Stimulated activated CD8-positive, alpha-beta memory T cell treated with anti-CD3 and anti-CD28 coated beads, Interleukin-12 subunit alpha, Interleukin-12 subunit beta, amount 100 ng/mL, for 1 hour (primary cell): ENCODE measurements around the gene ZMYND15.

Experiments used
- DNase-seq: peaks from one replicate; pipeline ENCODE4 v3.0.0-alpha.2; 2020; ENCODE audit warnings: low read depth

The ZMYND15 gene

DNA sequence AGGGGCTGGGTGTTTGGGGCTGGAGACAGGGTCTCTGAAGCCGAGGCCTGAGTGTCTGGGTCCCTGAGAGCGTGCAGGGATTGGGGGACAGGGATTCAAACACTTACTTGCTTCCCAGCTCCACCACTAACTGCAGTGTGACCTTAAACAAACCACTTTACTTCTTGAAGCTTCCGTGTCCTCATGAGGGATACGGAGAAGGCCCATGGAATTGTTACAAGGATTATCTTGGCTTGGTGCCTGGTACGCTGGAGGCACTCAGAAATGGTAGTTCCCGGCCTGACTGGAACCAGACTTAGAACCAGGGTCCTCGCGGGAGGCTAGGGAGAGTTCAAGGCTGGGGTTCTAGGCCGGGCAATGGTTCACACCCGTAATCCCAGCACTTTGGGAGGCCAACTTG, 3.0 kb downstream of the ZMYND15 start:
- no peak for DNase-seq

DNA sequence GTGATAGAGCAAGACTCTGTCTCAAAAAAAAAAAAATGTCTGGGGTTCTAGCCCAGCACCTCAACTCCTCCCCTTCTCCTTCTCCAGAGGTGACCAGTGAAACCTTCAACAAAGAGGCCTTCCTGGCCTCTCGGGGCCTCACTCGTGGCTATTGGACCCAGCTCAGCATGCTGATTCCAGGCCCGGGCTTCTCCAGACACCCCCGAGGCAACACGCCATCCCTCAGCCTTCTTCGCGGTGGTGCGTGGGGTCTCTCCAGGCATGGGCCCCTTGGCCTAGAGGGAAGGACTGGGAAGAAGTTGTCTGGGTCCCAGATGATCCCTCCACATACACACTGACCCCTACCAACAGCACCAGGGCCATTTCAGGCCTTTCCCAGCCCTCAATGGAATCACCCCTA, 3.6 kb downstream of the ZMYND15 start:
- no peak for DNase-seq

DNA sequence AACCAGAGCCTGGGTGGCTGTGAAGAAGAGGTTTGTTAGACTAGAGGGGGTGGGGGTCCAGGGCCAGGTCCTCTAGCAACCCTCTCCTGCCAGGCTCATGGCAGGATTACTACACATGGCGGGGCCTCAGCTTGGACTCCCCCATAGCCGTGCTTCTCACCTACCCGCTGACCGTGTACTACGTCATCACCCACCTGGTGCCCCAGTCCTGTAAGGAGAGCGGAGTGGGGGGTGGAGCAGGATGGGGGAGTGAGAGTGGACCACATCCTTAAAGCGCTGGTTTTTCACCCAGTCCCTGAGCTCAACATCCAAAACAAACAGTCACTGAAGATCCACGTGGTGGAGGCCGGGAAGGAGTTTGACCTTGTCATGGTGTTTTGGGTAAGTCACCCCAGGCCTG, 4.3 kb downstream of the ZMYND15 start:
- DNase-seq, result no peak

DNA sequence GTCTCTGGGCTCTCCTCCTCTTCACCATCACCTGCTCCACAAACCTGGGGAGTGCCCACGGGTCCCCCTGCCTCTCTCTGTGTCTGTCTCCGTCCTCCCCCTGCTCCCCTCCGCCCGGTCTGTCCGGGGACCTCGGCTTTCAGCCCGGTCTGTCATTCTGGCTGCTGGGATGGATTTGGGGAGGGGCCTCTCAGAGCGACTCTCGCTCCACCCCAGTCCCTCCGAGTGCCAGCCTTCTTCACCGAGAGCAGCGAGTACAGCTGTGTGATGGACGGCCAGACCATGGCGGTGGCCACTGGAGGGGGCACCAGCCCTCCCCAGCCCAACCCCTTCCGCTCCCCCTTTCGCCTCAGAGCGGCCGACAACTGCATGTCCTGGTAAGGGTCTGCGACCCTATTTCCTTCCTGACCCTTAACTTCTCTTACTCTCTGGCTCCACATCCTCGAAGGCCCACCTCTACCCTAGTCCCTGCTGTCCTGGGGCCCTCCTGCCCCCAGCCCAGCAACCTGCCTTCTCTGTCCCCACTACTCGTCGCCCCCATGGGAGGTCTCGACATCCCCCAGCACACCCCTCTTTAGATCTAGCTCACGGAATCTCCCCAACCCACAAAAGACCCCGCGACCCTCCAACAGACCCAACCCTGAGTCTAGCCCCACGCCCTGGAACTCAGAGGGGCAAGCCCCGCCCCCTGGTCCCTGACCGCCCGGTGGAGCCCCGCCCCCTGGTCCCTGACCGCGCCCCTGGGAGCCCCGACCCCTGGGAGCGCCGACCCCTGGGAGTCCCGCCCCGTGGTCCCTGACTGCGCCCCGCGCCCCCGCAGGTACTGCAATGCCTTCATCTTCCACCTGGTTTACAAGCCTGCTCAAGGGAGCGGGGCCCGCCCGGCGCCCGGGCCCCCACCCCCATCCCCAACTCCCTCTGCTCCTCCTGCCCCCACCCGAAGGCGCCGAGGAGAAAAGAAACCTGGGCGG, 5.7 kb downstream of the ZMYND15 start:
- DNase-seq, result no peak

DNA sequence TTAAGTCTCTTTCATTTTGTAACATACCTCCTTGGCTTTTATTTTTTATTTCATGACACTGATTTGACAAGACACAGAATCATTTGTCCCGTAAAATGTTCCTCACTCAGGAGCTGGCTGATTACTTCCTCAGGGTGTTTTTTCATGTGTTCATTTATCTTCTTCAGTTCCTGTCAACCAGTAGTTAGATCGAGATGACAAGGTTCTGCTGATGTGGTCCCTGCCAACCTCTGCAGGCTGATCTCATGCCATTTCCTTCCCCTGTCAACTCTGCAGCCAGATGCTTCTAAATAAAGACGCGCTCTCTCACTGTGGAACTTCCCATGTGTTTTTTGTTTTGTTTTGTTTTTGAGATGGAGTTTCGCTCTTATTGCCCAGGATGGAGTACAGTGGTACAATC, 8.2 kb downstream of the ZMYND15 start:
- DNase-seq, result no peak

DNA sequence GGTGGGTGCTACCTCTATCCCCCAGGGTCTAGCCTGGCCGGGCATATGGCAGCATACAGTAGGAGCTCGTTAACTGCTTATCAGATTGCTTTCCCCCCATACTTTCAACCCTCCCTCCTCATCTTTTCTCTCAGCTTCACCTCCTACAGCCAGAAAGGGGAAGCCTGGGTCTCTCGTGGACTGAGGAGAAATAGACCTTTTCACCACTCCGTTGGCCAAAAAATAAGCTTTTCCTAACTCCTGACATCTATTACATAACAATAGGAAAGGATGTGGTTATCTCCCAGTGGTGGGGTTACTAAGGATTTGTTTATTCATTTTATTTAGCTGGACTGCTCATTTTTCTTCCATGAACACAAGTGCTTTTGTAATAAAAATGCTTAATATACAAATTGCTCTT, 9.1 kb downstream of the ZMYND15 start:
- DNase-seq, result no peak

DNA sequence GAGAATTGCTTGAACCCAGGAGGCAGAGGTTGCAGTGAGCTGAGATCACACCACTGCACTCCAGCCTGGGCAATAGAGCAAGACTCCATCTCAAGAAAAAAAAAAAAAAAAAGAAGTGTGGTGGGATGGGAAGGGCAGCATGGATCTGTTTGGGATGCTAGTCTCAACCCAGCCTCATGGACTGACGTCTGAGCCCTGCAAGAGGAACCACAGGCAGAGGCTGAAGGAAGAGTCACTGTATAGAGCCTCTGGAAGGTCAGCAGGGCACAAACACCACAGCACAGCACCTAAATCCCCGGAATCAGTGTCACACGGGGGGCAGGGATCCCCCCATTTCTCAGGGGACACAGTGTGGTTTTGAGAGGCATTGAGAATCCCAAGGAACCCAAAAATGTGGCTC, 11.0 kb downstream of the ZMYND15 start:
- DNase-seq, result no peak

DNA sequence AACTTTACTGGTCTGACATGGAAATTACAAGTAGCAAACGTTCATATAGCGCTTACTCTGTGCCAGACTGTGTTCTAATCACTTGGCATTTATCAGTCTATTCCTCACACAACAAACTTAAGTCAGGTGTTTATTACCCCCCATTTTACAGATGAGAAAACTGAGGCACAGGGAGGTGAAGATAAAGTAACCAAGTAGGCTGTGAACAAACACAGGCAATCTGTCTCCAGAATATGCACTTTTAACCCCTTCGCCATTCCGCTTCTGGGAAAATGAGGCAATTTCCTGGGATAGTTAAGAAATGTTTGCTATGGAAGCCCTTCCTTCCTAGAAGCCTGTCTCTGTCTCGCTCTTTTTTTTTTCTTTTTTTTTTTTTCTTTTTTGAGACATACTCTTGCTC, 12.3 kb downstream of the ZMYND15 start:
- no peak for DNase-seq

DNA sequence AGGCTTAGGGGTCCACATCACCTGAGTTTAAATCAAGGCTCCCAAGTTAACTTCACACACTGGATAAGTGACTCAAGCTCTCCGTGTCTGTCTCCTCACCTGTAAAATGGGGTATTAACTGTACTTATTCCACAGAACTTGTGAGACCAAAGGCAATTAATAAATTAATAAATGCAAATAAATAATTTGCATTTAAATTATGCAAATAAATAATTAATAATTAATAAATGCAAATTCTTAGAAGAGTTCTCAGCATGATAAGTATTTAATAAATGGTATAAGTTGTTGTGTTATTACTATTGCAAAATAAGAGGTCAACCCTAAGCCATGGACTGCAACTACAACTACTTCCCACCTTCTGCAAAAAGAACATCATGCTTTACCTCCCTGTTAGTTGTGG, 13.8 kb downstream of the ZMYND15 start:
- no peak for DNase-seq

DNA sequence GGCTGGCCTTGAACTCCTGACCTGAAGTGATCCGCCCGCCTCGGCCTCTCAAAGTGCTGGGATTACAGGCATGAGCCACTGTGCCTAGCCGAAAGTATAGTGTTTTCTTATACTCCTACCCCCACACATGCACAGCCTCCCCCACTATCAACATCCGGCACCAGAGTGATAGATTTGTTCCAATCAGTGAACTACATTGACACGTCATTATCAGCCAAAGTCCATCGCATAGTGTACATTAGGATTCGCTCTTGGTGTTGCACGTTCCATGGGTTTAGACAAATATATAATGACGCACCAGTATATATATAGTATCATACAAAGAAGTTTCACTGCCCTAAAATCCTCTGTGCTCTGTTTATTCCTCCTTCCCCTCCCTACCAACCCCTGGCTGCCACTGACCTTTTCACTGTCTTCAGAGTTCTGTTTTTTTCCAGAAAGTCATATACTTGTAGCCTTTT, 20.2 kb downstream of the ZMYND15 start:
- no peak for DNase-seq

DNA sequence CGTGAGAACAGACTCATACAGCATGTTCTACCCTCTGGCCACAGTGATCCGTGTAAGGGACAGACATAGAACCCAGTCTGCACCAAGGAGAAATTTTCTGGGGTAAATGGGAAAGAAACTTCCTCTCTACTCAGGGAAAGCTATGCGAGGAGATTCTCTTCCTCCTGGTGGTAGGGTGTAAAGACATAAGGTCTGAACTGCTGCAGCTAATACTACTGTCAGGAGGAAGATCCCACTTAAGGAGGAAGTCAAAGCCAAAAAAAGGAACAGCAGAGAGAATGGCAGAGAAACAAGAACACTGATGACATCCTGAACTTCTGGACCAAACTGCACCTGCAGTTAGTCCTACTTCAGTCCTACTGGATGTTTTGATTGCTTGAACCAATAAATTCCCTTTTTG, 25.0 kb downstream of the ZMYND15 start:
- DNase-seq, result no peak

DNA sequence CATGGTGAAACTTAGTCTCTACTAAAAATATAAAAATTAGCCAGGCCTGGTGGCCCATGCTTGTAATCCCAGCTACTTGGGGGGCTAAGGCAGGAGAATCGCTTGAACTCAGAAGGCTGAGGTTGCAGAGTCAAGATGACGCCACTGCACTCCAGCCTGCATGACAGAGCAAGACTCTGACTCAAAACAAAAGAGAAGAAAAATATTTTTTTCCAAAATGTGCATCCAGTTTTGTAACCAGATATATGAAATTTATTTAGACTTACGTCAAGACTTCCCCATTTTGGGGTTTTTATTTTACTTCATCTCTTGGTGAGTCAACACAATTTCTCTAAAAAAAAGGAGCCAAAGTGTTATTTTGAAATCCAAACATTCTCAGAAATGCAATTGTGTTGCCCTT, 26.6 kb downstream of the ZMYND15 start:
- DNase-seq, result no peak

DNA sequence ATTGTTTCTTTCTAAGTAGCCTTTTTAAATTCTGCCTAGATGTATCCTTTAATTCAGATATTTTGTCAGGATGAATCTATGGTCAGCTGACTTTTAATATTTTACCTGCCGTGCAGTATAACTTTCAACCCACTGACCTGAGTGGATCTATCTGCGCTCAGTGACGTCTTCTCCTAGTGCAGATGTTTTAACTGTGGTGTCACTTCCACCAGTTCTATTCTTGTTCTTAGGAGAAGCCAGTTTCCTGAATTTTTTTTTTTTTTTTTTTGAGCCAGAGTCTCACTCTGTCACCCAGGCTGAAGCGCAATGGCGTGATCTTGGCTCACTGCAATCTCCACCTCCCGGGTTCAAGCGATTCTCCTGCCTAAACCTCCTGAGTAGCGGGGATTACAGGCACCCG, 27.1 kb downstream of the ZMYND15 start:
- DNase-seq, result no peak

DNA sequence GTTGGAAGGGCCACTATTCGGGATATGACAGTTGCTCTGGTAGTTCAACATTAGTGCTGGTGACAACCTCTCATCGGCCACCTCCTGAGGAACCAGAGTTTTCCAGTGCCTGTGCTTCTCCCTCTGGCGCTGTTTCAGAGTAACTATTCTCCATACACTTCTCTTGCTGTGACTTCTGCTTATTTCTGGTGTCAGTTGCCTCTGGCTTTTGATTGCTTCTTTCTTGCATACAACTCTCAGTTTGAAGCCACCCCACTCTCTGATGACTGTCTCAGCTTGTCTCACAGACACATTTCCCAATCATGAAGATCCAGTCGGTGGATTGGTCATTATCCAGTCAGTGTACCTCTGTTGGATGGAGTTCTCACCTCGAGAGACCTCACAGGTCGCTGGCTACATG, 28.7 kb downstream of the ZMYND15 start:
- DNase-seq, result no peak

DNA sequence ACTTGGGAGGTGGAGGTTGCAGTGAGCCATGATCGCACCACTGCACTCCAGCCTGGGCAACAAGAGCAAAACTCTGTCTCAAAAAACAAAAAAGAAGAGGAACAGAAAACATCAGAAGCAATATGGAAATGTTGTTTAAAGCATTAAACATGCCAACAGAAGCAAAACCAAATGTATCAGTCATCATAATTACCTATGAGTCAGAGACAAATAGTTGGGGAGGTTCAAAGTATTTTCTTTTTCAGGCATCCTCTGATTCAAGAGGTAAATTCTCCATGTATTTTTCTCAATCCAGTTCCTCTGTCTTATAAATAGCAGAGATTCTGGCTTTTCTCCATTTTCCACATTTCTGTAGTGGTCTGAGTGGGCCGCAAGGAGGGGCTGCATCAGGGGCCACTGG, 30.0 kb downstream of the ZMYND15 start:
- DNase-seq, result no peak

DNA sequence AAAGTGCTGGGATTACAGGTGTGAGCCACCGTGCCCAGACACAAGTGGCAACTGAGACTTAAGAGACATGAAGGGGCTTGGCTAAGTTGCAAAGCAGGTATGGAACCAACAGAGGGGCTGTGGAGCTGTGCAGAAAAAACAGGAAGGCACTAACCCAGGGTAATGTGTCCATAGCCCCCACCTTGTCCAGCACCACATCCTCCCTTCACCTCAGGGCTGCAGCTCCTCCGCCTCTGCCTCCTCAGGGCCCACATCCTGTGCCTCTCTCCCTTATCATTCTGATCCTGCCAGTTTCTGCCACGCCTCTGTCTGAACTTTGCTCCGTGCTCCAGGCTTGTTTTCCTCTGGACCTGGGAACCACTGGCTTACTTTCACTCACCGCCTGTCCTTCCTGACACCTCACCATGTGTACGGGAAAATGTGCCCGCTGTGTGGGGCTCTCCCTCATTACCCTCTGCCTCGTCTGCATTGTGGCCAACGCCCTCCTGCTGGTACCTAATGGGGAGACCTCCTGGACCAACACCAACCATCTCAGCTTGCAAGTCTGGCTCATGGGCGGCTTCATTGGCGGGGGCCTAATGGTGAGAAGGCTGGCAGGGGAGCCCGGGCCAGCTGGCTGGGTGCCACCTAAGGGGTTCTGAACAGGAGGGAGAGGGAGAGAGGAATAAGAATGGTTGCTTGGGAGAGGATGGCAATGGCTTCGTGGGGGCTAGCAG, 32.0 kb downstream of the ZMYND15 start, which contains the start of gene TM4SF5:
Gene TM4SF5, plus strand, starts transcription at position 368 of the 716 bp plus-strand sequence. Its CDS starts 37 bp downstream, at position 405.
- DNase-seq, result no peak

DNA sequence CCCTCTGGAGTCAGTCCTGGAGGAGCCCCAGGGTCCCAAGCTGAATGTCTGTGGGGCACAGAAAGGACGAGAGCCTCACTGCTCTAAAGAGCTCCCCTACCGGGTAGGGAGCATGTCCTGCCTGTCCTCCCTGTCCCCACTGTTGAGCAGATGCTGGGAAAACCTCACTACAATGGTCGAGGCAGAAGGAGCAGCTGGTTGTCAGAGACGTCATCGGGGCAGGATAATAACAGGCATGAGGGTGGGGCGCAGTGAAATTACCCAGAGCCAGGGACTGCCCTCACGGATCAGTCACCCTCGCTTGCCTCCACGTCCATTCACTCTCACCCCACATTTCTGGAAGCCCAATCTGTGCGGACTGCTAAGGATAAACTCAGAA, 32.6 kb downstream of the ZMYND15 start:
- no peak for DNase-seq

DNA sequence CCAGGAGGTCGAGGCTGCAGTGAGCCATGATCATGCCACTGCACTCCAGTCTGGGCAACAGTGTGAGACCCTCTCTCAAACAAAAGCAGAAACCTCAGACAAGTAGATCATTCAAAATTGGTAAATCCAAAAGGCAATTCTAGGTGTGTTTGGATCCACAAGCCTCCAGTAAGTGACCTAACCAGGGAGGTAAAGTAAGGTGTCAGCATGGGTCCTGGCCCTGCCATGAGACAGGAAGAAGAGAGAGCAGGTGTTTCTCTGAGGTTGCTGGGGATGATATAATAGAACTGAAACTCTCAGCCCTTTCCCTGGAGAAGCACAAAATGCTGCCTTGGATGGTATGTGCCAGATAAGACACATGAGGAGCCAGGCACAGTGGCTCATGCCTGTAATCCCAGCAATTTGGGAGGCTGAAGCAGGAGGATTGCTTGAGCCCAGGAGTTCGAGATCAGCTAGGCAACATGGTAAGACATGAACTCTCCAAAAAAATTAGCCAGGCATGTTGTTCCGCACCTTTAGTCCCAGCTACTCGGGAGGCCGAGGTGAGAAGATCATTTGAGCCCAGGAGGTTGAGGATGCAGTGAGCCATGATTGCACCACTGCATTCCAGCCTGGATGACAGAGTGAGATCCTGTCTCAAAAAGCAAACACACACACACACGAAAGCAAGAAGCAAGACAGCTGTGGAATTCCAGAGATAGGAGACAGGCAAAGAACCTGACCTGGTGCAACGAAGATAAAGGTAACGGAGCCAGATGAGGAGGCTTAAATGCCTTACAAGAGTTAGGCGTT, 38.5 kb downstream of the ZMYND15 start:
- no peak for DNase-seq

DNA sequence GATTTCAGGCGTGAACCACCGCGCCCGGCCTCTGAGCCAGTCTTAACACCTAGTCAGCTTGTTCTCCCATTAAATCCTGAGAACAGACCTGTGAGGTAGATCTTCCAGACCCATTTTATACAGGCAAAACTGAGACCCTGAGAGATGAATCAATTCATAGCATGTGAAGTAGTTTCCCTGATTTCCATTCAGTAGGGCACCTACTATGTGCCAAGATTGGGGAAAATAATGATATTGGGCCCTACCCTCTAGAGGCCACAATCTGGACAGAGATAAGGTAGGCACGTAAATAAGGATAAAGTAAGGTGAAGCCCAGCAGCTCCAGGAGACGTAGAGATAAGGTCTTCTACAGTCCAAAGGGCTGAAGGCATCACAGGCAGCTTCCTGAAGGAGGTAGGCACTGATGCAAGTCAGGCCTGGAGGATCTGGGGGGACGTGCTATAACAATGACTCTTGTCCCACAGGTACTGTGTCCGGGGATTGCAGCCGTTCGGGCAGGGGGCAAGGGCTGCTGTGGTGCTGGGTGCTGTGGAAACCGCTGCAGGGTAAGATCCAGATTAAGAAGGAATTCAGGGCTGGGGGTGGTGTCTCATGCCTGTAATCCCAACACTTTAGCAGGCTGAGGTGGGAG, 40.8 kb downstream of the ZMYND15 start:
- DNase-seq, result no peak

DNA sequence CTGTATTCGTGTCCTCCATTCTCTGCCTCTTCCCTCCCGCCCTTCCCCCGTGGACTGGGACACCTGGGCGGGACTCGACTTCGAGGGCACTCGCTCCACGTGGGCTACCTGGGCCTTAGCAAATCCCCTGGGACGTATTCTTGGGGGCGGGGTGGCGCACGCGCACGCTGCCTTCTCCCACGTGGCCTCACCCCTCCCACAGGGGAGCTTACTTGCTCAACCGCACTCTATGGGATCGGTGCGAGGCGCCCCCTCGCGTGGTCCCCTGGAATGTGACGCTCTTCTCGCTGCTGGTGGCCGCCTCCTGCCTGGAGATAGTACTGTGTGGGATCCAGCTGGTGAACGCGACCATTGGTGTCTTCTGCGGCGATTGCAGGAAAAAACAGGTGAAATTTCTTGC, 43.0 kb downstream of the ZMYND15 start:
- no peak for DNase-seq

DNA sequence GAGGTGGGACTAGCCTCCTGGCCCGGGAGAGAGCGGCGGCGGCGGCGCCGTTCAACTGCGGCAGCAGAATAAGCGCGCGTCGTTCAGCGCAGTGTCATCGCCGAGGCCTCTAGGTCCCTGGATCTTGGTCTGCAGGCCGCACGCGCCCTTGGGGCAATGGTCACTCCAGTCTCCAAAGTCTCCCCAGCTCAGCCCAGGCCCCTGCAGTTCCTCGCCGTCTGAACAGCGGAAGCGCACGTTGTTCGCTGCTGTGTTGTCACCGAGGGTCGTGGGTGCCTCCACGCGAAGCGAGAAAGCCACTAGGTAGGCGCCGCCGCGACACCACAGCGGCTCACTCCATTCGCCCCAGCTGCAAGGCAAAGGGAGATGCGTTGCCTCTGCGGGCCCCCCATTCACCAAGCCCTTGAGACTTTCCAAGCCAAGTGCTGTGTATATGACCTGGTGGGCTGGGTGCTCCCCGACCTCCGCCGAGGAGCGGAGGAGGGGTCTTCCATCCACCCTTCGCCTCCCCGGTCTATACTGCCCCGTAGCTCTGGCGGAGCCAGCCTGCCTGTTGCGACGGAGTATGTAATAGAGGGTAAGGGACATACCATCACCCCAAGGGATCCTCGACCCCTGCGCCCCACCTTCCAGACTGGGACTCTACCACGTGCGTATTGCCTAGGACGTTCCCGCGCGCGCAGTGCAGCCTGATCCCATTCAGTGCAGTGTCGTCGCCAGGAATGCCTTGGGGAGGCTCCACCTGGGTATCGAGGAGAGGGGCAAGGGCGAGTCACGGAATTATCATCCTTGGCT, 45.9 kb downstream of the ZMYND15 start:
- no peak for DNase-seq
